H1 (cell line): ENCODE measurements around the gene FAM149A. TPM values are rescaled to one million over a fixed set of nuclear protein-coding genes. Genes with fewer than 3 reads are reported as not detected.

Source experiments
- CTCF ChIA-PET: fragments of 300-600 bp; sonication (Branson Sonifier 250); formaldehyde crosslinking; loops from one replicate; lab custom pipeline; 2021; ENCODE audit not compliant: partially characterized antibody; lab: Charles Lee
- POLR2A ChIA-PET: fragments of 300-600 bp; sonication (Branson Sonifier 250); formaldehyde crosslinking; loops from one replicate; lab custom pipeline; 2021; ENCODE audit warnings: inconsistent platforms; ENCODE audit not compliant: partially characterized antibody; lab: Charles Lee
- DNase-seq, 2 experiments: peaks; one replicate each; pipeline versions ENCODE4 v3.0.0 to v3.0.0-alpha.2; 2010 to 2022; ENCODE audit warnings: low spot score in 2 of 2, low read depth in 1 of 2, mixed read lengths in 1 of 2
- FAIRE-seq: peaks from 2 replicates; lab custom pipeline; 2011; peaks lifted over from hg19 to GRCh38; lab: Jason Lieb, UNC
- H2AFZ ChIP-seq: 2 replicates; pipeline ENCODE4 v1.8.1; 2012; ENCODE audit warnings: low read length, inconsistent platforms
- H2AK5ac ChIP-seq: 2 replicates; pipeline ENCODE4 v1.6.1; 2013; ENCODE audit warnings: low read depth, low read length
- H2BK120ac ChIP-seq: replicated peaks from 2 replicates; pipeline ENCODE3; 2013; ENCODE audit warnings: low read depth, low read length, inconsistent platforms
- H2BK12ac ChIP-seq: 2 replicates; pipeline ENCODE4 v1.6.1; 2013; ENCODE audit warnings: low read depth, low read length
- H2BK15ac ChIP-seq: 2 replicates; pipeline ENCODE4 v1.6.1; 2013; ENCODE audit warnings: low read length
- H2BK20ac ChIP-seq: 2 replicates; pipeline ENCODE4 v1.6.1; 2013; ENCODE audit warnings: low read length
- H2BK5ac ChIP-seq: 2 replicates; pipeline ENCODE4 v1.6.1; 2013; ENCODE audit warnings: low read depth, low read length
- H3K14ac ChIP-seq: 2 replicates; pipeline ENCODE4 v1.6.1; 2013; ENCODE audit warnings: inconsistent platforms; ENCODE audit not compliant: insufficient read length
- H3K18ac ChIP-seq: 2 replicates; pipeline ENCODE4 v1.6.1; 2013; ENCODE audit warnings: low read length; ENCODE audit errors: extremely low read depth
- H3K23ac ChIP-seq: 2 replicates; pipeline ENCODE4 v1.6.1; 2013; ENCODE audit warnings: inconsistent platforms; ENCODE audit not compliant: insufficient read length
- H3K23me2 ChIP-seq: 2 replicates; pipeline ENCODE4 v1.6.1; 2013; ENCODE audit warnings: low read depth, low read length
- H3K27ac ChIP-seq: 2 replicates; pipeline ENCODE4 v1.6.1; 2011; ENCODE audit warnings: low read depth, low read length, inconsistent platforms
- H3K27me3 ChIP-seq, 4 experiments: replicated peaks in 1 of 4; 1 replicate in 1 of 4; 2 replicates in 3 of 4; pipeline versions ENCODE4 v1.6.1 to v1.8.1; 2011 to 2013; ENCODE audit warnings: low read length in 3 of 4, mild to moderate bottlenecking in 3 of 4, inconsistent platforms in 2 of 4, mixed read lengths in 2 of 4, moderate library complexity in 1 of 4; ENCODE audit not compliant: control insufficient read depth in 3 of 4, insufficient read depth in 3 of 4; ENCODE audit errors: extremely low read depth in 1 of 4
- H3K36me3 ChIP-seq, 4 experiments: 2 replicates each; pipeline versions ENCODE4 v1.6.1 to v1.8.1; 2011 to 2013; ENCODE audit warnings: mild to moderate bottlenecking in 4 of 4, low read length in 3 of 4, moderate library complexity in 2 of 4, control low read depth in 1 of 4, inconsistent platforms in 1 of 4; ENCODE audit not compliant: insufficient read depth in 4 of 4, control insufficient read depth in 2 of 4
- H3K4ac ChIP-seq: replicated peaks from 2 replicates; pipeline ENCODE3; 2013; ENCODE audit warnings: low read length, low read depth, mixed read lengths, inconsistent platforms; ENCODE audit not compliant: insufficient read length
- H3K4me1 ChIP-seq, 4 experiments: replicated peaks in 1 of 4; 1 replicate in 1 of 4; 2 replicates in 3 of 4; pipeline versions ENCODE4 v1.6.1 to v1.8.1; 2011 to 2013; ENCODE audit warnings: low read length in 3 of 4, inconsistent platforms in 2 of 4, mixed read lengths in 1 of 4; ENCODE audit not compliant: insufficient read depth in 4 of 4, control insufficient read depth in 3 of 4
- H3K4me2 ChIP-seq, 2 experiments: 2 replicates each; pipeline versions ENCODE4 v1.6.1 to v1.8.1; 2011 to 2013; ENCODE audit warnings: low read depth in 2 of 2, low read length in 2 of 2, control low read depth in 1 of 2, inconsistent platforms in 1 of 2, mild to moderate bottlenecking in 1 of 2; ENCODE audit not compliant: insufficient read depth in 1 of 2
- H3K4me3 ChIP-seq, 4 experiments: fragments of 200-600, 300-600 bp in 1 of 4; sonication (generic), shearing (Covaris generic), sonication (Bioruptor Twin) in 1 of 4; 2 replicates each; pipeline versions ENCODE4 v1.5.1 to v1.8.1; 2011 to 2016; ENCODE audit warnings: low read length in 4 of 4, low read depth in 3 of 4, control low read depth in 2 of 4, inconsistent platforms in 2 of 4, mild to moderate bottlenecking in 2 of 4, mixed read lengths in 1 of 4, moderate library complexity in 1 of 4; ENCODE audit not compliant: insufficient read depth in 2 of 4; ENCODE audit errors: extremely low read depth in 1 of 4
- H3K56ac ChIP-seq: replicated peaks from 2 replicates; pipeline ENCODE3; 2013; ENCODE audit warnings: low read depth, mild to moderate bottlenecking, mixed read lengths, low read length, inconsistent platforms; ENCODE audit not compliant: insufficient read length
- H3K79me1 ChIP-seq: 2 replicates; pipeline ENCODE4 v1.6.1; 2013; ENCODE audit warnings: low read depth, low read length, control low read depth
- H3K79me2 ChIP-seq, 2 experiments: 2 replicates each; pipeline versions ENCODE4 v1.6.1 to v1.8.1; 2012 to 2013; ENCODE audit warnings: low read length in 2 of 2, mild to moderate bottlenecking in 2 of 2, inconsistent platforms in 1 of 2; ENCODE audit not compliant: insufficient read depth in 2 of 2, control insufficient read depth in 1 of 2
- H3K9ac ChIP-seq, 4 experiments: replicated peaks in 1 of 4; 1 replicate in 1 of 4; 2 replicates in 3 of 4; pipeline versions ENCODE4 v1.6.1 to v1.8.1; 2011 to 2013; ENCODE audit warnings: low read depth in 3 of 4, low read length in 3 of 4, control low read depth in 2 of 4, mild to moderate bottlenecking in 2 of 4, moderate library complexity in 2 of 4, inconsistent platforms in 1 of 4; ENCODE audit errors: extremely low read depth in 1 of 4
- H3K9me3 ChIP-seq, 2 experiments: 2 replicates each; pipeline versions ENCODE4 v1.6.1 to v1.8.1; 2012 to 2013; ENCODE audit warnings: mild to moderate bottlenecking in 2 of 2, moderate library complexity in 2 of 2, control low read depth in 1 of 2, inconsistent platforms in 1 of 2, low read depth in 1 of 2, low read length in 1 of 2, mixed read lengths in 1 of 2; ENCODE audit not compliant: insufficient read depth in 2 of 2
- H4K20me1 ChIP-seq, 2 experiments: replicated peaks in 1 of 2; 2 replicates each; pipeline versions ENCODE3 to v1.8.1; 2011 to 2013; ENCODE audit warnings: inconsistent platforms in 2 of 2, low read length in 2 of 2, mild to moderate bottlenecking in 1 of 2; ENCODE audit not compliant: insufficient read depth in 2 of 2, control insufficient read depth in 1 of 2
- H4K5ac ChIP-seq: 2 replicates; pipeline ENCODE4 v1.6.1; 2013; ENCODE audit warnings: low read length, low read depth, mixed read lengths, inconsistent platforms; ENCODE audit not compliant: insufficient read length
- H4K8ac ChIP-seq: 2 replicates; pipeline ENCODE4 v1.8.0; 2013; ENCODE audit warnings: mild to moderate bottlenecking, moderate library complexity, low read length, inconsistent platforms; ENCODE audit not compliant: insufficient read depth; ENCODE audit errors: extremely low read depth
- H4K91ac ChIP-seq: replicated peaks from 2 replicates; pipeline ENCODE3; 2013; ENCODE audit warnings: low read length, mixed read lengths, inconsistent platforms; ENCODE audit not compliant: insufficient read length
- BRCA1 ChIP-seq: IDR thresholded peaks from 2 replicates; pipeline ENCODE4 v1.6.1; 2012; ENCODE audit warnings: low read depth, low read length, improper control_type of control experiment
- CEBPB ChIP-seq: IDR thresholded peaks from 2 replicates; pipeline ENCODE4 v1.6.1; 2012; ENCODE audit warnings: low read depth, low read length
- CHD1 ChIP-seq: IDR thresholded peaks from 2 replicates; pipeline ENCODE4 v1.6.1; 2012; ENCODE audit warnings: low read depth, low read length, improper control_type of control experiment
- HDAC2 ChIP-seq, 2 experiments: fragments of 300-600 bp in 1 of 2; sonication (generic) in 1 of 2; IDR thresholded peaks; 2 replicates each; pipeline ENCODE4 v1.6.1; 2011 to 2012; ENCODE audit warnings: low read depth in 2 of 2, low read length in 2 of 2, mild to moderate bottlenecking in 2 of 2, moderate library complexity in 2 of 2, borderline replicate concordance in 1 of 2, inconsistent platforms in 1 of 2
- MAFK ChIP-seq: IDR thresholded peaks from 2 replicates; pipeline ENCODE4 v1.6.1; 2012; ENCODE audit warnings: low read depth, mild to moderate bottlenecking, improper control_type of control experiment, low read length
- POLR2A ChIP-seq, 2 experiments: IDR thresholded peaks; 1 replicate in 1 of 2; 2 replicates in 1 of 2; pipeline ENCODE4 v1.6.1; 2011; ENCODE audit warnings: low read depth in 2 of 2, low read length in 2 of 2, mild to moderate bottlenecking in 2 of 2; ENCODE audit errors: control extremely low read depth in 1 of 2
- RBBP5 ChIP-seq: IDR thresholded peaks from 2 replicates; pipeline ENCODE4 v1.7.1; 2012; ENCODE audit warnings: low read depth, mild to moderate bottlenecking, inconsistent platforms, low read length, moderate library complexity, borderline replicate concordance
- SIN3A ChIP-seq, 2 experiments: IDR thresholded peaks in 1 of 2; conservative IDR thresholded peaks in 1 of 2; 2 replicates each; pipeline ENCODE4 v1.6.1; 2011 to 2012; ENCODE audit warnings: low read length in 2 of 2, improper control_type of control experiment in 1 of 2, low read depth in 1 of 2, mild to moderate bottlenecking in 1 of 2
- SP2 ChIP-seq: IDR thresholded peaks from 2 replicates; pipeline ENCODE4 v1.6.1; 2012; ENCODE audit warnings: mild to moderate bottlenecking, low read length, inconsistent platforms
- TAF1 ChIP-seq: IDR thresholded peaks from 2 replicates; pipeline ENCODE4 v1.6.1; 2011; ENCODE audit warnings: mild to moderate bottlenecking, low read depth, low read length
- TEAD4 ChIP-seq: IDR thresholded peaks from 2 replicates; pipeline ENCODE4 v1.6.1; 2012; ENCODE audit warnings: low read depth, low read length, inconsistent platforms, mixed read lengths
- WGBS, 2 experiments: shearing (Covaris generic) in 1 of 2; methylation state at CpG; one replicate each; pipeline versions ENCODE4 v1.1.6 to v1.1.7; 2013 to 2015; ENCODE audit warnings: low lambda C conversion rate in 2 of 2, mixed read lengths in 2 of 2, inconsistent platforms in 1 of 2, low coverage in 1 of 2, missing lambda C conversion rate in 1 of 2; ENCODE audit not compliant: insufficient replicate concordance in 2 of 2, insufficient coverage in 1 of 2, insufficient read length in 1 of 2; ENCODE audit errors: extremely low coverage in 1 of 2, missing lambda C conversion rate in 1 of 2; 5-methylcytosine and 5-hydroxymethylcytosine counted together
- polyA plus RNA-seq, 7 experiments: library from polyadenylated mRNA; depleted of rRNA in 3 of 7; stranded (reverse) in 5 of 7; unstranded in 2 of 7; fragments of >200 nt in 5 of 7; fragments of 200-250 nt in 2 of 7; gene quantifications; 1 replicate in 5 of 7; 2 replicates in 1 of 7; 4 replicates in 1 of 7; pipeline versions ENCODE4 v1.2.1 to v1.2.3, GENCODE V29; 2011 to 2013; ENCODE audit warnings: missing spikeins in 2 of 7, mixed read lengths in 2 of 7
- total RNA-seq: library from RNA; stranded (reverse); fragmentation: NEBNext Ultra II Directional; extraction: Animal tissue kit (Norgen Biotek cat#: 25700); gene quantifications from 2 replicates; pipeline ENCODE4 v1.2.1, GENCODE V29; 2021
- TF ChIP-seq, protein P1 (sequence below): IDR thresholded peaks from 2 replicates; pipeline ENCODE4 v1.6.1; 2011; ENCODE audit warnings: low read depth, mild to moderate bottlenecking, low read length; ENCODE audit not compliant: insufficient read depth

Gene FAM149A
- total and polyA plus RNA-seq, 2 of the 8 experiments (the other 6 are each of a cell fraction or from before 2014, with no cell fraction given): 6.1 to 8.5 TPM

GRCh38 chr4:186204103-186204559 lies 99.6 kb downstream of the FAM149A start:
- H3K56ac ChIP-seq: no peak overlapping the region
- peaks cover 0 to 2% (median 0%) of the 10 kb centered on the region in 4 experiments; a peak in 1 of 7 replicates for H3K4me1 ChIP-seq
- no peak overlapping the region for H2BK15ac ChIP-seq
- H3K36me3 ChIP-seq: no peaks in the 10 kb centered on the region
- no peak overlapping the region for H3K14ac ChIP-seq
- H4K5ac ChIP-seq: no peak overlapping the region
- H3K23ac ChIP-seq: no peak overlapping the region
- no peak overlapping the region for H2BK5ac ChIP-seq
- H3K9me3 ChIP-seq: peaks cover 4 to 5% of the 10 kb centered on the region in 2 experiments; a peak in 1 of 4 replicates
- H4K91ac ChIP-seq: no peak overlapping the region
- CTCF ChIA-PET: interaction anchor here (0.6 to 1.7 kb wide), 4 partner anchors 8 to 110 kb away, joined by 3 to 7 read pairs (median 3); partner anchors contain the start of gene CYP4V2
- H3K18ac ChIP-seq: no peak overlapping the region
- H3K4ac ChIP-seq: no peak overlapping the region
- H3K27me3 ChIP-seq: no peaks in the 10 kb centered on the region
- 87% methylated on average over 41 of the region's 45 CpGs; no CpG with 5 or more reads in 1 of the 2 experiments for WGBS, 2 experiments
- H3K4me3 ChIP-seq: no peak overlapping the region
- no peak overlapping the region for H4K8ac ChIP-seq
- no peak overlapping the region for H2AK5ac ChIP-seq
- no peak overlapping the region for H3K4me2 ChIP-seq
- no peak for DNase-seq
- TF ChIP-seq POLR2A (IDR thresholded peaks at IDR 0.05; ENCODE audit: control extremely low read depth in 1 of 2, low read depth in 2 of 2, low read length in 2 of 2): no peak
- no peak for TF ChIP-seq MAFK
- no peak for TF ChIP-seq SIN3A (conservative IDR thresholded peaks at IDR 0.05 in 1 of 2, IDR thresholded peaks at IDR 0.05 in 1 of 2; ENCODE audit: low read depth in 1 of 2, low read length in 2 of 2)
- TF ChIP-seq SP2: no peak
- no peak for TF ChIP-seq HDAC2 (IDR thresholded peaks at IDR 0.05; ENCODE audit: borderline replicate concordance in 1 of 2, low read depth in 2 of 2, low read length in 2 of 2)
- TF ChIP-seq, protein P1, sequence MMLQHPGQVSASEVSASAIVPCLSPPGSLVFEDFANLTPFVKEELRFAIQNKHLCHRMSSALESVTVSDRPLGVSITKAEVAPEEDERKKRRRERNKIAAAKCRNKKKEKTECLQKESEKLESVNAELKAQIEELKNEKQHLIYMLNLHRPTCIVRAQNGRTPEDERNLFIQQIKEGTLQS: no peak
- TF ChIP-seq BRCA1: no peak
- no peak for TF ChIP-seq CHD1
- no peak for TF ChIP-seq RBBP5
- no peak for TF ChIP-seq TAF1
- no peak for TF ChIP-seq TEAD4
- no peak for TF ChIP-seq CEBPB
- TF ChIP-seq, all 59 proteins: peak for 0
- Histone ChIP-seq H4K20me1 (no peaks in the 10 kb centered on the region), H2BK20ac (no peak overlapping the region), H3K79me1 (no peaks in the 10 kb centered on the region), H2AFZ (no peak overlapping the region), H3K9ac (no peak overlapping the region), H3K27ac (no peak overlapping the region), H3K79me2 (peaks cover 0 to 3% of the 10 kb centered on the region in 2 experiments; a peak in 1 of 4 replicates), H2BK12ac (no peak overlapping the region), H2BK120ac (no peak overlapping the region), H3K23me2 (no peaks in the 10 kb centered on the region)
- POLR2A ChIA-PET: no interaction called here
- FAIRE-seq: no peak
